GM23338 (cell line): ENCODE data around the gene C18orf32. TPM values are rescaled to one million over a fixed set of nuclear protein-coding genes. Genes with fewer than 3 reads are reported as not detected.

Source experiments
- ATAC-seq: fragments of 200-7000 bp; cut with Tn5 transposase; 3 replicates; pipeline ENCODE4 v1.9.1; 2020
- DNase-seq: peaks from one replicate; pipeline ENCODE4 v3.0.0-alpha.2; 2015; ENCODE audit warnings: low spot score
- H2AFZ ChIP-seq: fragments of 200-600 bp; sonication (generic); 2 replicates; pipeline ENCODE4 v1.8.0; 2016; ENCODE audit warnings: antibody characterized with exemption, mild to moderate bottlenecking, moderate library complexity
- H3F3A ChIP-seq: fragments of 200-600 bp; sonication (generic); replicated peaks from 2 replicates; pipeline ENCODE4 v1.8.0; 2017; ENCODE audit warnings: antibody characterized with exemption, mixed run types, low read depth
- H3K27ac ChIP-seq: fragments of 200-600 bp; sonication (generic); 2 replicates; pipeline ENCODE4 v1.6.1; 2016; ENCODE audit warnings: low read depth
- H3K27me3 ChIP-seq: fragments of 200-600 bp; sonication (generic); 2 replicates; pipeline ENCODE4 v1.8.0; 2016; ENCODE audit warnings: mild to moderate bottlenecking, mixed run types, moderate library complexity; ENCODE audit not compliant: insufficient read depth
- H3K36me3 ChIP-seq: fragments of 200-600 bp; sonication (generic); 2 replicates; pipeline ENCODE4 v1.8.0; 2016; ENCODE audit warnings: mild to moderate bottlenecking; ENCODE audit not compliant: insufficient read depth
- H3K4me1 ChIP-seq: fragments of 200-600 bp; sonication (generic); 2 replicates; pipeline ENCODE4 v1.8.0; 2016; ENCODE audit warnings: mild to moderate bottlenecking, moderate library complexity; ENCODE audit not compliant: insufficient read depth
- H3K4me2 ChIP-seq: fragments of 200-600 bp; sonication (generic); 2 replicates; pipeline ENCODE4 v1.7.1; 2017; ENCODE audit warnings: mixed run types
- H3K4me3 ChIP-seq: fragments of 200-600 bp; sonication (generic); 2 replicates; pipeline ENCODE4 v1.6.1; 2016; ENCODE audit warnings: mixed run types
- H3K79me2 ChIP-seq: fragments of 200-600 bp; sonication (generic); replicated peaks from 2 replicates; pipeline ENCODE4 v1.8.0; 2017; ENCODE audit warnings: mild to moderate bottlenecking; ENCODE audit not compliant: insufficient read depth
- H3K9me2 ChIP-seq: fragments of 200-600 bp; sonication (generic); 2 replicates; pipeline ENCODE4 v1.8.0; 2017; ENCODE audit not compliant: insufficient read depth
- H4K20me1 ChIP-seq: fragments of 200-600 bp; sonication (generic); replicated peaks from 2 replicates; pipeline ENCODE4 v1.8.0; 2017; ENCODE audit warnings: mild to moderate bottlenecking; ENCODE audit not compliant: insufficient read depth
- H3K27ac Mint-ChIP-seq: 2 replicates; pipeline ENCODE4 v1.8.0; 2020; ENCODE audit warnings: inconsistent platforms, mild to moderate bottlenecking, moderate library complexity, mixed read lengths
- H3K27me3 Mint-ChIP-seq: 3 replicates; pipeline ENCODE4 v1.8.0; 2022; ENCODE audit warnings: low read depth, mild to moderate bottlenecking, moderate library complexity, mixed read lengths, inconsistent platforms; ENCODE audit not compliant: insufficient read depth, poor library complexity
- H3K36me3 Mint-ChIP-seq: 3 replicates; pipeline ENCODE4 v1.8.0; 2021; ENCODE audit warnings: low read depth, mild to moderate bottlenecking, inconsistent platforms, moderate library complexity, mixed read lengths
- H3K4me1 Mint-ChIP-seq: 3 replicates; pipeline ENCODE4 v1.8.0; 2020; ENCODE audit warnings: mild to moderate bottlenecking, inconsistent platforms, mixed read lengths
- H3K4me3 Mint-ChIP-seq: 3 replicates; pipeline ENCODE4 v1.8.0; 2021; ENCODE audit warnings: moderate library complexity, mild to moderate bottlenecking, inconsistent platforms, mixed read lengths
- H3K9me3 Mint-ChIP-seq: 3 replicates; pipeline ENCODE4 v1.8.0; 2020; ENCODE audit warnings: moderate library complexity, mild to moderate bottlenecking, inconsistent platforms, mixed read lengths
- polyA plus RNA-seq: library from polyadenylated mRNA; unstranded; fragments of >200 nt; fragmentation: Nextera tagmentation; extraction: Ambion mirVana; gene quantifications from 2 replicates; pipeline ENCODE4 v1.2.1, GENCODE V29; 2016
- total RNA-seq: library from RNA; depleted of rRNA; stranded (reverse); fragments of >200 nt; shearing (Covaris generic); gene quantifications from 2 replicates; pipeline ENCODE4 v1.2.3, GENCODE V29; 2014
- TF ChIP-seq, protein P1 (sequence below): fragments of 250-450 bp; sonication (Bioruptor Pico); IDR thresholded peaks from 2 replicates; pipeline ENCODE4 v1.5.0; 2020; ENCODE audit warnings: mild to moderate bottlenecking, moderate library complexity
- TF ChIP-seq, protein P2 (sequence below): IDR thresholded peaks from 2 replicates; pipeline ENCODE4 v1.6.1; 2016; ENCODE audit warnings: antibody characterized with exemption
- TF ChIP-seq, protein P3 (sequence below): IDR thresholded peaks from one replicate; pipeline ENCODE4 v1.6.1; 2018; ENCODE audit warnings: antibody characterized with exemption; ENCODE audit not compliant: unreplicated experiment

Gene C18orf32
- total and polyA plus RNA-seq, 2 experiments from 2014 or later: 25.3 to 72.4 TPM

DNA sequence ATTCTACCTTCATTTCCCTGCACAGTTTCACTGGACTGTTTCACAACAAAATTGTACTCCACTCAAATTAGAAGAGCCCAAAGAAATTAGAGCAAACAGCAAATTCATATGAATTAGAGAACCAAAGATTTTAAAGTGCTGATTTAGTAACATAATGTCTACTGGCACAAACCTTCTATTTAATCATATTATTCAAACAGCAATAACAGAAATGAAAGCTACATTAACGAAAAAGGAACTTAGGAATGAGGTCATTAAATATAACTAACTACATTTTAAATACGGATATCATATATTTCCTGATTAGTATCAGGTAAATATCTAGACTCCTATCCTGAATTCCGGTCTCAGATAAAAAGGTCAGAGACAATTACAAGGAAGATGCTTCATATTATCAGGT, 5.1 kb downstream of the C18orf32 start:
- H3K9me2 ChIP-seq: no peaks in the 10 kb centered on the region
- H3K9me3 Mint-ChIP-seq: no peaks in the 10 kb centered on the region

More for the DNA sequence above, 5.1 kb downstream of the C18orf32 start:
- Histone ChIP-seq H3K79me2 (peaks cover 36% of the 10 kb centered on the region), H3K4me3 (no peak overlapping the region), H4K20me1 (peaks cover 7% of the 10 kb centered on the region; the same call in 1 of the 2 replicates), H3K4me1 (0 out of 2 replicates have a peak, but pooled peaks cover 3% of the 10 kb centered on the region), H3K4me2 (no peak overlapping the region), H3K27ac (no peak overlapping the region), H3K27me3 (no peaks in the 10 kb centered on the region), H3F3A (no peaks in the 10 kb centered on the region), H3K36me3 (peaks cover 19% of the 10 kb centered on the region), H2AFZ (no peak overlapping the region)
- Mint-ChIP-seq H3K27ac (no peak overlapping the region), H3K4me3 (no peak overlapping the region), H3K4me1 (peaks cover 4% of the 10 kb centered on the region), H3K36me3 (peaks cover 33% of the 10 kb centered on the region), H3K27me3 (peaks cover 4% of the 10 kb centered on the region)
- ATAC-seq (no peak), DNase-seq (no peak)
- TF ChIP-seq, protein P1, sequence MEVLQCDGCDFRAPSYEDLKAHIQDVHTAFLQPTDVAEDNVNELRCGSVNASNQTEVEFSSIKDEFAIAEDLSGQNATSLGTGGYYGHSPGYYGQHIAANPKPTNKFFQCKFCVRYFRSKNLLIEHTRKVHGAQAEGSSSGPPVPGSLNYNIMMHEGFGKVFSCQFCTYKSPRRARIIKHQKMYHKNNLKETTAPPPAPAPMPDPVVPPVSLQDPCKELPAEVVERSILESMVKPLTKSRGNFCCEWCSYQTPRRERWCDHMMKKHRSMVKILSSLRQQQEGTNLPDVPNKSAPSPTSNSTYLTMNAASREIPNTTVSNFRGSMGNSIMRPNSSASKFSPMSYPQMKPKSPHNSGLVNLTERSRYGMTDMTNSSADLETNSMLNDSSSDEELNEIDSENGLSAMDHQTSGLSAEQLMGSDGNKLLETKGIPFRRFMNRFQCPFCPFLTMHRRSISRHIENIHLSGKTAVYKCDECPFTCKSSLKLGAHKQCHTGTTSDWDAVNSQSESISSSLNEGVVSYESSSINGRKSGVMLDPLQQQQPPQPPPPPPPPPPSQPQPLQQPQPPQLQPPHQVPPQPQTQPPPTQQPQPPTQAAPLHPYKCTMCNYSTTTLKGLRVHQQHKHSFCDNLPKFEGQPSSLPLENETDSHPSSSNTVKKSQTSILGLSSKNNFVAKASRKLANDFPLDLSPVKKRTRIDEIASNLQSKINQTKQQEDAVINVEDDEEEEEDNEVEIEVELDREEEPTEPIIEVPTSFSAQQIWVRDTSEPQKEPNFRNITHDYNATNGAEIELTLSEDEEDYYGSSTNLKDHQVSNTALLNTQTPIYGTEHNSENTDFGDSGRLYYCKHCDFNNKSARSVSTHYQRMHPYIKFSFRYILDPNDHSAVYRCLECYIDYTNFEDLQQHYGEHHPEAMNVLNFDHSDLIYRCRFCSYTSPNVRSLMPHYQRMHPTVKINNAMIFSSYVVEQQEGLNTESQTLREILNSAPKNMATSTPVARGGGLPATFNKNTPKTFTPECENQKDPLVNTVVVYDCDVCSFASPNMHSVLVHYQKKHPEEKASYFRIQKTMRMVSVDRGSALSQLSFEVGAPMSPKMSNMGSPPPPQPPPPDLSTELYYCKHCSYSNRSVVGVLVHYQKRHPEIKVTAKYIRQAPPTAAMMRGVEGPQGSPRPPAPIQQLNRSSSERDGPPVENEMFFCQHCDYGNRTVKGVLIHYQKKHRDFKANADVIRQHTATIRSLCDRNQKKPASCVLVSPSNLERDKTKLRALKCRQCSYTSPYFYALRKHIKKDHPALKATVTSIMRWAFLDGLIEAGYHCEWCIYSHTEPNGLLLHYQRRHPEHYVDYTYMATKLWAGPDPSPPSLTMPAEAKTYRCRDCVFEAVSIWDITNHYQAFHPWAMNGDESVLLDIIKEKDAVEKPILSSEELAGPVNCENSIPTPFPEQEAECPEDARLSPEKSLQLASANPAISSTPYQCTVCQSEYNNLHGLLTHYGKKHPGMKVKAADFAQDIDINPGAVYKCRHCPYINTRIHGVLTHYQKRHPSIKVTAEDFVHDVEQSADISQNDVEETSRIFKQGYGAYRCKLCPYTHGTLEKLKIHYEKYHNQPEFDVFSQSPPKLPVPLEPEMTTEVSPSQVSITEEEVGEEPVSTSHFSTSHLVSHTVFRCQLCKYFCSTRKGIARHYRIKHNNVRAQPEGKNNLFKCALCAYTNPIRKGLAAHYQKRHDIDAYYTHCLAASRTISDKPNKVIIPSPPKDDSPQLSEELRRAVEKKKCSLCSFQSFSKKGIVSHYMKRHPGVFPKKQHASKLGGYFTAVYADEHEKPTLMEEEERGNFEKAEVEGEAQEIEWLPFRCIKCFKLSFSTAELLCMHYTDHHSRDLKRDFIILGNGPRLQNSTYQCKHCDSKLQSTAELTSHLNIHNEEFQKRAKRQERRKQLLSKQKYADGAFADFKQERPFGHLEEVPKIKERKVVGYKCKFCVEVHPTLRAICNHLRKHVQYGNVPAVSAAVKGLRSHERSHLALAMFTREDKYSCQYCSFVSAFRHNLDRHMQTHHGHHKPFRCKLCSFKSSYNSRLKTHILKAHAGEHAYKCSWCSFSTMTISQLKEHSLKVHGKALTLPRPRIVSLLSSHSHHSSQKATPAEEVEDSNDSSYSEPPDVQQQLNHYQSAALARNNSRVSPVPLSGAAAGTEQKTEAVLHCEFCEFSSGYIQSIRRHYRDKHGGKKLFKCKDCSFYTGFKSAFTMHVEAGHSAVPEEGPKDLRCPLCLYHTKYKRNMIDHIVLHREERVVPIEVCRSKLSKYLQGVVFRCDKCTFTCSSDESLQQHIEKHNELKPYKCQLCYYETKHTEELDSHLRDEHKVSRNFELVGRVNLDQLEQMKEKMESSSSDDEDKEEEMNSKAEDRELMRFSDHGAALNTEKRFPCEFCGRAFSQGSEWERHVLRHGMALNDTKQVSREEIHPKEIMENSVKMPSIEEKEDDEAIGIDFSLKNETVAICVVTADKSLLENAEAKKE (CRISPR knock-in tag): no peak
- TF ChIP-seq, protein P2, sequence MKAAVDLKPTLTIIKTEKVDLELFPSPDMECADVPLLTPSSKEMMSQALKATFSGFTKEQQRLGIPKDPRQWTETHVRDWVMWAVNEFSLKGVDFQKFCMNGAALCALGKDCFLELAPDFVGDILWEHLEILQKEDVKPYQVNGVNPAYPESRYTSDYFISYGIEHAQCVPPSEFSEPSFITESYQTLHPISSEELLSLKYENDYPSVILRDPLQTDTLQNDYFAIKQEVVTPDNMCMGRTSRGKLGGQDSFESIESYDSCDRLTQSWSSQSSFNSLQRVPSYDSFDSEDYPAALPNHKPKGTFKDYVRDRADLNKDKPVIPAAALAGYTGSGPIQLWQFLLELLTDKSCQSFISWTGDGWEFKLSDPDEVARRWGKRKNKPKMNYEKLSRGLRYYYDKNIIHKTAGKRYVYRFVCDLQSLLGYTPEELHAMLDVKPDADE: no peak
- TF ChIP-seq, protein P3, sequence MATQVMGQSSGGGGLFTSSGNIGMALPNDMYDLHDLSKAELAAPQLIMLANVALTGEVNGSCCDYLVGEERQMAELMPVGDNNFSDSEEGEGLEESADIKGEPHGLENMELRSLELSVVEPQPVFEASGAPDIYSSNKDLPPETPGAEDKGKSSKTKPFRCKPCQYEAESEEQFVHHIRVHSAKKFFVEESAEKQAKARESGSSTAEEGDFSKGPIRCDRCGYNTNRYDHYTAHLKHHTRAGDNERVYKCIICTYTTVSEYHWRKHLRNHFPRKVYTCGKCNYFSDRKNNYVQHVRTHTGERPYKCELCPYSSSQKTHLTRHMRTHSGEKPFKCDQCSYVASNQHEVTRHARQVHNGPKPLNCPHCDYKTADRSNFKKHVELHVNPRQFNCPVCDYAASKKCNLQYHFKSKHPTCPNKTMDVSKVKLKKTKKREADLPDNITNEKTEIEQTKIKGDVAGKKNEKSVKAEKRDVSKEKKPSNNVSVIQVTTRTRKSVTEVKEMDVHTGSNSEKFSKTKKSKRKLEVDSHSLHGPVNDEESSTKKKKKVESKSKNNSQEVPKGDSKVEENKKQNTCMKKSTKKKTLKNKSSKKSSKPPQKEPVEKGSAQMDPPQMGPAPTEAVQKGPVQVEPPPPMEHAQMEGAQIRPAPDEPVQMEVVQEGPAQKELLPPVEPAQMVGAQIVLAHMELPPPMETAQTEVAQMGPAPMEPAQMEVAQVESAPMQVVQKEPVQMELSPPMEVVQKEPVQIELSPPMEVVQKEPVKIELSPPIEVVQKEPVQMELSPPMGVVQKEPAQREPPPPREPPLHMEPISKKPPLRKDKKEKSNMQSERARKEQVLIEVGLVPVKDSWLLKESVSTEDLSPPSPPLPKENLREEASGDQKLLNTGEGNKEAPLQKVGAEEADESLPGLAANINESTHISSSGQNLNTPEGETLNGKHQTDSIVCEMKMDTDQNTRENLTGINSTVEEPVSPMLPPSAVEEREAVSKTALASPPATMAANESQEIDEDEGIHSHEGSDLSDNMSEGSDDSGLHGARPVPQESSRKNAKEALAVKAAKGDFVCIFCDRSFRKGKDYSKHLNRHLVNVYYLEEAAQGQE: no peak
